A673 (cell line): ENCODE results near the gene ANAPC1.
"Not testable (repeated sequence)": the region's sequence is repeated elsewhere in the genome, so short reads cannot be mapped to it uniquely, and the experiment has no call there.

ENCODE experiments used
- EZH2 ChIP-seq: fragments of 200-600 bp; sonication (generic); IDR thresholded peaks from 2 replicates; pipeline ENCODE4 v1.6.1; 2017; ENCODE audit warnings: borderline replicate concordance, low read depth, mild to moderate bottlenecking, mixed read lengths, antibody characterized with exemption, low read length; ENCODE audit not compliant: poor library complexity, severe bottlenecking
- TF ChIP-seq, protein P1 (sequence below): fragments of 300-800, 200-600 bp; sonication (generic); conservative IDR thresholded peaks from 2 replicates; pipeline ENCODE4 v1.5.1; 2017; ENCODE audit warnings: low read depth, mild to moderate bottlenecking, antibody characterized with exemption, low read length, moderate library complexity, mixed read lengths

DNA sequence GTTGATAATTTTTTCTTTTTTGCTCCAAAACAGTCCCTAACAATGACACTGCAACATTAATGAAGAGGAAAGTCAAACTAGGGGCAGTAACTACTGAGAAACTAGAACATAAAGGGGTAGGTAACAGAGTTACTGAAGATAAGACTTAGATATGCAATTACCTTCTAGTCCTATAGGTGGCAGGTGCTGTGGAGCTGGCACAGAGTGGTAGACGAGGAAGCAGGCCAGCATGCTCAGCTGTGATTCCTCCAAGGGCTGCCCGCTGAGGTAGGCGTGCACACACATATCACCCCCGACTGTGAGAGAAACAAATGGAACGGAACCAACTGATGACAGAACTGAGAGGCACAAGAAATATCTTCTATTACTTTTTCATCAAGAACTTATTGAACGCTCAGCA lies 111.8 kb downstream of the ANAPC1 start:
- TF ChIP-seq, protein P1, sequence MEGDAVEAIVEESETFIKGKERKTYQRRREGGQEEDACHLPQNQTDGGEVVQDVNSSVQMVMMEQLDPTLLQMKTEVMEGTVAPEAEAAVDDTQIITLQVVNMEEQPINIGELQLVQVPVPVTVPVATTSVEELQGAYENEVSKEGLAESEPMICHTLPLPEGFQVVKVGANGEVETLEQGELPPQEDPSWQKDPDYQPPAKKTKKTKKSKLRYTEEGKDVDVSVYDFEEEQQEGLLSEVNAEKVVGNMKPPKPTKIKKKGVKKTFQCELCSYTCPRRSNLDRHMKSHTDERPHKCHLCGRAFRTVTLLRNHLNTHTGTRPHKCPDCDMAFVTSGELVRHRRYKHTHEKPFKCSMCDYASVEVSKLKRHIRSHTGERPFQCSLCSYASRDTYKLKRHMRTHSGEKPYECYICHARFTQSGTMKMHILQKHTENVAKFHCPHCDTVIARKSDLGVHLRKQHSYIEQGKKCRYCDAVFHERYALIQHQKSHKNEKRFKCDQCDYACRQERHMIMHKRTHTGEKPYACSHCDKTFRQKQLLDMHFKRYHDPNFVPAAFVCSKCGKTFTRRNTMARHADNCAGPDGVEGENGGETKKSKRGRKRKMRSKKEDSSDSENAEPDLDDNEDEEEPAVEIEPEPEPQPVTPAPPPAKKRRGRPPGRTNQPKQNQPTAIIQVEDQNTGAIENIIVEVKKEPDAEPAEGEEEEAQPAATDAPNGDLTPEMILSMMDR = not testable (repeated sequence)
- not testable (repeated sequence) for TF ChIP-seq EZH2
